Right cardiac atrium (tissue), 5 donors: ENCODE measurements around the gene CSGALNACT2. TPM values are rescaled to one million over a fixed set of nuclear protein-coding genes. Genes with fewer than 3 reads are reported as not detected.
A peak's percentile ranks its signal among the peaks of the same experiment; 100 is the strongest.

Source experiments
- ATAC-seq, 2 donors: fragments of 200-7000 bp; cut with Tn5 transposase; one replicate each; pipeline versions ENCODE4 v1.8.0 to v1.9.1; 2020; ENCODE audit warnings: moderate library complexity in 2 of 2, mild to moderate bottlenecking in 1 of 2
- DNase-seq, 3 donors: peaks; one replicate each; pipeline ENCODE4 v3.0.0-alpha.2; 2020
- H3K27ac ChIP-seq: one replicate; pipeline ENCODE4 v1.5.1; 2013; ENCODE audit warnings: mild to moderate bottlenecking, low read length, control low read depth, moderate library complexity
- H3K27me3 ChIP-seq: one replicate; pipeline ENCODE4 v1.6.1; 2013; ENCODE audit not compliant: control insufficient read depth, insufficient read depth
- H3K4me1 ChIP-seq: one replicate; pipeline ENCODE4 v1.6.1; 2013; ENCODE audit warnings: low read length; ENCODE audit not compliant: control insufficient read depth, insufficient read depth
- H3K4me3 ChIP-seq: one replicate; pipeline ENCODE4 v1.5.1; 2013; ENCODE audit warnings: low read length, control low read depth
- H3K9me3 ChIP-seq: one replicate; pipeline ENCODE4 v1.6.1; 2013; ENCODE audit warnings: low read length; ENCODE audit not compliant: control insufficient read depth
- WGBS: extraction: QIAGEN DNeasy Blood & Tissue Kit; methylation state at CpG from one replicate; pipeline ENCODE4 v1.1.7; 2013; 5-methylcytosine and 5-hydroxymethylcytosine counted together
- intact Hi-C, 4 donors: fragments of 100-400 bp; cut with DNase I; formaldehyde crosslinking; loops; one replicate each; pipeline versions ENCODE4 v1.11.0 to v1.14.0; 2022 to 2023
- polyA plus RNA-seq: library from polyadenylated mRNA; stranded (reverse); fragments of 200-250 nt; gene quantifications from one replicate; pipeline ENCODE4 v1.2.3, GENCODE V29; 2013
- total RNA-seq, 4 donors: library from RNA; stranded (reverse); fragmentation: NEBNext Ultra II Directional; extraction: Animal tissue kit (Norgen Biotek cat#: 25700); gene quantifications; one replicate each; pipeline ENCODE4 v1.2.1, GENCODE V29; 2021
- donor health status: healthy with polysubstance abuse.
- donor health status: DM: no; HTN: yes; CAD: no.
- donor health status: DM: no; HTN: no; CAD: no.
- donor health status: DM: no; HTN: yes; CAD: no; lungs with severe emphysema.
- donor health status: DM: yes; HTN: yes; CAD: no.

CSGALNACT2 gene
- total and polyA plus RNA-seq, 5 donors: 5.1 to 17.2 (median 10.4) TPM

GRCh38 chr10:43153901-43154300, 15.7 kb downstream of the CSGALNACT2 start:
- intact Hi-C loops: no loop called here
- no peak overlapping the region for H3K4me3 ChIP-seq
- 80% methylated on average over 2 of the region's 2 CpGs for WGBS
- peaks cover 5% of the 10 kb centered on the region for H3K4me1 ChIP-seq
- no peak overlapping the region for H3K27ac ChIP-seq
- no peaks in the 10 kb centered on the region for H3K9me3 ChIP-seq
- no peaks in the 10 kb centered on the region for H3K27me3 ChIP-seq
- ATAC-seq: no peak
- DNase-seq: no peak

GRCh38 chr10:43155221-43155620, 17.0 kb downstream of the CSGALNACT2 start:
- H3K4me3 ChIP-seq: no peak overlapping the region
- no peaks in the 10 kb centered on the region for H3K27me3 ChIP-seq
- ATAC-seq: no peak
- WGBS: 95% methylated on average over 2 of the region's 2 CpGs
- no peak for DNase-seq
- intact Hi-C loops: no loop called here
- H3K27ac ChIP-seq: no peak overlapping the region
- peaks cover 5% of the 10 kb centered on the region for H3K4me1 ChIP-seq
- no peaks in the 10 kb centered on the region for H3K9me3 ChIP-seq

GRCh38 chr10:43155741-43156140, 17.5 kb downstream of the CSGALNACT2 start:
- ATAC-seq: no peak
- H3K4me3 ChIP-seq: no peak overlapping the region
- no peaks in the 10 kb centered on the region for H3K9me3 ChIP-seq
- H3K27me3 ChIP-seq: no peaks in the 10 kb centered on the region
- peaks cover 5% of the 10 kb centered on the region for H3K4me1 ChIP-seq
- DNase-seq: no peak
- intact Hi-C loops: no loop called here
- H3K27ac ChIP-seq: no peak overlapping the region
- WGBS: 92% methylated on average over 1 of the region's 1 CpG

GRCh38 chr10:43156590-43157341, 18.5 kb downstream of the CSGALNACT2 start:
- WGBS: 72% methylated on average over 9 of the region's 9 CpGs

GRCh38 chr10:43158636-43159035, 20.4 kb downstream of the CSGALNACT2 start:
- no peaks in the 10 kb centered on the region for H3K9me3 ChIP-seq
- no peak for DNase-seq
- H3K4me3 ChIP-seq: no peak overlapping the region
- intact Hi-C loops: no loop called here
- H3K27ac ChIP-seq: no peak overlapping the region
- no peaks in the 10 kb centered on the region for H3K27me3 ChIP-seq
- no peaks in the 10 kb centered on the region for H3K4me1 ChIP-seq
- ATAC-seq: no peak
- WGBS: 89% methylated on average over 6 of the region's 6 CpGs

More at GRCh38 chr10:43156590-43157341, 18.5 kb downstream of the CSGALNACT2 start:
- DNase-seq (no peak), ATAC-seq (no peak)
- H3K27me3 ChIP-seq: no peaks in the 10 kb centered on the region
- no peaks in the 10 kb centered on the region for H3K9me3 ChIP-seq
- intact Hi-C loops: no loop called here
- H3K27ac ChIP-seq: no peak overlapping the region
- H3K4me3 ChIP-seq: no peak overlapping the region
- no peaks in the 10 kb centered on the region for H3K4me1 ChIP-seq

GRCh38 chr10:43160046-43160920, 22.0 kb downstream of the CSGALNACT2 start:
- no peaks in the 10 kb centered on the region for H3K4me1 ChIP-seq
- no peaks in the 10 kb centered on the region for H3K9me3 ChIP-seq
- 73% methylated on average over 1 of the region's 1 CpG for WGBS
- intact Hi-C loops: no loop called here
- no peaks in the 10 kb centered on the region for H3K27me3 ChIP-seq
- H3K27ac ChIP-seq: no peak overlapping the region
- ATAC-seq (peak in 1 of 2 donors; percentile 56), DNase-seq (no peak)
- H3K4me3 ChIP-seq: no peak overlapping the region

- DNase-seq: no peak
- 89% methylated on average over 2 of the region's 2 CpGs for WGBS
- ATAC-seq: no peak
- no peaks in the 10 kb centered on the region for H3K27me3 ChIP-seq
- no peak overlapping the region for H3K27ac ChIP-seq
- no peaks in the 10 kb centered on the region for H3K9me3 ChIP-seq
- intact Hi-C loops: no loop called here
- no peak overlapping the region for H3K4me3 ChIP-seq
- H3K4me1 ChIP-seq: no peaks in the 10 kb centered on the region
Measured at GRCh38 chr10:43160921-43161255, 22.6 kb downstream of the CSGALNACT2 start.

GRCh38 chr10:43162604-43163003, 24.4 kb downstream of the CSGALNACT2 start:
- ATAC-seq (no peak), DNase-seq (no peak)
- 92% methylated on average over 1 of the region's 1 CpG for WGBS
- Histone ChIP-seq H3K9me3 (no peaks in the 10 kb centered on the region), H3K27me3 (no peaks in the 10 kb centered on the region), H3K27ac (no peak overlapping the region), H3K4me1 (no peaks in the 10 kb centered on the region), H3K4me3 (no peak overlapping the region)
- intact Hi-C loops: no loop called here

- intact Hi-C loops: no loop called here
- Histone ChIP-seq H3K9me3 (no peaks in the 10 kb centered on the region), H3K27me3 (no peaks in the 10 kb centered on the region), H3K4me3 (no peak overlapping the region), H3K27ac (no peak overlapping the region), H3K4me1 (no peaks in the 10 kb centered on the region)
- ATAC-seq (no peak), DNase-seq (no peak)
- WGBS: 84% methylated on average over 6 of the region's 6 CpGs
Measured at GRCh38 chr10:43166207-43166879, 28.1 kb downstream of the CSGALNACT2 start.

GRCh38 chr10:43166880-43167497, 28.7 kb downstream of the CSGALNACT2 start:
- H3K4me1 ChIP-seq: no peaks in the 10 kb centered on the region
- H3K27me3 ChIP-seq: no peaks in the 10 kb centered on the region
- no peak for ATAC-seq
- DNase-seq: no peak
- intact Hi-C loops: no loop called here
- no peak overlapping the region for H3K27ac ChIP-seq
- H3K4me3 ChIP-seq: no peak overlapping the region
- H3K9me3 ChIP-seq: no peaks in the 10 kb centered on the region

GRCh38 chr10:43167498-43167889, 29.2 kb downstream of the CSGALNACT2 start:
- Histone ChIP-seq H3K27me3 (no peaks in the 10 kb centered on the region), H3K4me3 (no peak overlapping the region), H3K9me3 (no peaks in the 10 kb centered on the region), H3K4me1 (no peaks in the 10 kb centered on the region), H3K27ac (no peak overlapping the region)
- intact Hi-C loops: no loop called here
- ATAC-seq: no peak
- 64% methylated on average over 2 of the region's 2 CpGs for WGBS
- no peak for DNase-seq
